Transverse colon (tissue), 4 donors: ENCODE measurements around the gene YEATS2.

Experiments
- CTCF ChIP-seq, 5 experiments: fragments of 200-600 bp in 3 of 5; fragments of 450-650 bp in 2 of 5; sonication (generic) in 3 of 5; IDR thresholded peaks; 1 replicate in 2 of 5; 2 replicates in 3 of 5; pipeline ENCODE4 v1.5.1; 2016 to 2017; ENCODE audit warnings: antibody characterized with exemption in 5 of 5, inconsistent platforms in 3 of 5, mild to moderate bottlenecking in 2 of 5, moderate library complexity in 1 of 5
- EP300 ChIP-seq: sonication (generic); formaldehyde crosslinking; IDR thresholded peaks from one replicate; pipeline ENCODE4 v1.6.1; 2017; ENCODE audit warnings: antibody characterized with exemption, low read depth
- POLR2A ChIP-seq: fragments of 450-650 bp; IDR thresholded peaks from one replicate; pipeline ENCODE4 v1.6.1; 2016; ENCODE audit warnings: antibody characterized with exemption, mild to moderate bottlenecking, moderate library complexity
- POLR2AphosphoS5 ChIP-seq, 3 donors: sonication (generic); formaldehyde crosslinking; IDR thresholded peaks; one replicate each; pipeline ENCODE4 v1.6.1; 2016; ENCODE audit warnings: antibody characterized with exemption in 3 of 3

DNA sequence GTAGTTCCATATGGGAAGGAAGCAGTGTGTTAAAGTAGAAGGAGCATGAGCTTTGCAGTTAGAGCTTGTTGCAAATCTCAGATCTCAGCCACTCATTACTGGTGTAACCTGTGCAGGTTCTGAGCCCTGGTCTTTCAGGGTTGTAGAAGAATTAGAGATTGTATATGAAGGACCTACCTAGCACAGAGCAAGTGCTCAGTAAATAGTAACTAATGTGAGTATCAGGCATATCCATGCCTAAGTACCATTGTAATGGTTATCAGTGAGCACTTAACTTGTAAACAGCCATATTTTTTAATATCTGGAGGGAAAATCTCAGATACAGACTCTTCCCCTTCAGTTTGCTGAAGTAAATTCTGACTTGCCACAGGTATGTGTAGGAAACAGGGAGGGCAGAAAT is 68.5 kb downstream of the YEATS2 start:
- TF ChIP-seq CTCF (IDR thresholded peaks at IDR 0.05) (no peak), POLR2AphosphoS5 (IDR thresholded peaks at IDR 0.05) (no peak), POLR2A (no peak), EP300 (no peak)
